IPS-15b (cell line): Measurements from ENCODE around the gene GPR15LG.

Experiments used
- H3K27me3 ChIP-seq: one replicate; pipeline ENCODE4 v1.6.1; 2013; ENCODE audit warnings: low read length; ENCODE audit not compliant: control insufficient read depth, insufficient read depth
- H3K36me3 ChIP-seq: one replicate; pipeline ENCODE4 v1.6.1; 2013; ENCODE audit warnings: low read length; ENCODE audit not compliant: control insufficient read depth, insufficient read depth
- H3K4me1 ChIP-seq: one replicate; pipeline ENCODE4 v1.6.1; 2013; ENCODE audit warnings: mild to moderate bottlenecking, low read length; ENCODE audit not compliant: control insufficient read depth, insufficient read depth
- H3K4me3 ChIP-seq: one replicate; pipeline ENCODE4 v1.5.1; 2013; ENCODE audit warnings: low read depth, low read length
- H3K9ac ChIP-seq: one replicate; pipeline ENCODE4 v1.6.1; 2013; ENCODE audit warnings: low read depth, mild to moderate bottlenecking, low read length
- H3K9me3 ChIP-seq: one replicate; pipeline ENCODE4 v1.6.1; 2013; ENCODE audit warnings: mild to moderate bottlenecking, low read length; ENCODE audit not compliant: control insufficient read depth, insufficient read depth

GPR15LG gene

GRCh38 chr10:84227810-84228209 is 54.2 kb downstream of the GPR15LG start:
- Histone ChIP-seq H3K9me3 (no peaks in the 10 kb centered on the region), H3K4me3 (no peak overlapping the region), H3K4me1 (no peaks in the 10 kb centered on the region), H3K36me3 (no peaks in the 10 kb centered on the region), H3K27me3 (no peaks in the 10 kb centered on the region), H3K9ac (no peak overlapping the region)

- Histone ChIP-seq H3K9ac (no peak overlapping the region), H3K27me3 (no peaks in the 10 kb centered on the region), H3K9me3 (no peaks in the 10 kb centered on the region), H3K4me3 (no peak overlapping the region), H3K4me1 (no peaks in the 10 kb centered on the region), H3K36me3 (no peaks in the 10 kb centered on the region)
These were observed 56.8 kb downstream of the GPR15LG start for GRCh38 chr10:84230359-84230758.

DNA sequence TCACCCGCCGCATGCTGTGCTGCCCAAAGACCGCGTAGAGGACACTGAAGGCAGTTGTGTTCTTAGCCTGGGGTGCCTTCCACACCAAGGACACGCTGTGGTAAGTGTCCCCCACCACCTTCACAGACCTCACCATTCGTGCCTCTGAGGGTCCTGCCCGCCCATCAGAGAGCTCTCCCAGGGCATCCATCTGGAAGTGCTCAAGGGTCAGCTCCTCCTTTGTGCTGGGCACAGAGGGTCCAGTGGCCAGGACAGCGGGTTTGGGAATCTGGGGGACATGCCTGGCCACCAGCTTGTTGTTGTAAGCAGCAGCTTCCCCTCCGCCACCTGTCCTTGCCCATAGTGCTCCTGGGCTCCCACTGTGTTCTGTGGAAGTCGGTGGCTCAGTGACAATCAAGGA is 58.8 kb downstream of the GPR15LG start:
- Histone ChIP-seq H3K9ac (no peak overlapping the region), H3K9me3 (no peaks in the 10 kb centered on the region), H3K27me3 (peaks cover 8% of the 10 kb centered on the region), H3K4me3 (no peak overlapping the region), H3K4me1 (no peaks in the 10 kb centered on the region), H3K36me3 (no peaks in the 10 kb centered on the region)

DNA sequence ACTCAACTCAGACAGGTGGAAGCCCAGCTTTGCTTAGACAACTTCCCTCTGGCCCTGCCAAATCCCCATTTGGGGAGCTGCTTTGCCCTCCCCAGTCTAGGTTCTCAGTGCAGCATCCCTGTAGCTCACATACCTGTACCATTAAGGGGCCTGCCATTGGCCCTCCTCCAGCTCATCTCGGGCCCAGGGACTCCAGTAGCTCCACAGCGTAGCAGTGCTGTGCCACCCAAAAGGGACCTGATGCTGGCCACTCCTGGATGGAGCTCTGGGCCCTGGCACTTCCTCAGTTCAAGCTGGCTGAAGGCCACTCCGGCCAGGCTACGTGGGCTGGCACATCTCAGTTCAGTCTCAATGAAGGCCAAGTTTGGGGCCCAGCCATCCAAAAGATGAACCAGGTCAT is 60.3 kb downstream of the GPR15LG start:
- H3K9ac ChIP-seq = no peak overlapping the region
- H3K27me3 ChIP-seq = peaks cover 18% of the 10 kb centered on the region
- no peaks in the 10 kb centered on the region for H3K36me3 ChIP-seq
- no peak overlapping the region for H3K4me3 ChIP-seq
- H3K4me1 ChIP-seq = no peaks in the 10 kb centered on the region
- H3K9me3 ChIP-seq = no peaks in the 10 kb centered on the region

- Histone ChIP-seq H3K9ac (no peak overlapping the region), H3K9me3 (no peaks in the 10 kb centered on the region), H3K27me3 (peaks cover 21% of the 10 kb centered on the region), H3K4me1 (no peaks in the 10 kb centered on the region), H3K4me3 (no peak overlapping the region), H3K36me3 (no peaks in the 10 kb centered on the region)
These were observed 60.9 kb downstream of the GPR15LG start for GRCh38 chr10:84234479-84234878.
